HEK293T (cell line): ENCODE results near the gene L3MBTL4.

Experiments used
- CTCF ChIA-PET: fragments of 350-600 bp; formaldehyde crosslinking; extraction: SDS; loops from one replicate; lab custom pipeline; 2021; ENCODE audit warnings: antibody characterized with exemption, inconsistent platforms; lab: Yijun Ruan, JAX
- POLR2A ChIA-PET: fragments of 350-600 bp; formaldehyde crosslinking; extraction: SDS; loops from one replicate; lab custom pipeline; 2020; ENCODE audit warnings: antibody characterized with exemption, inconsistent platforms; lab: Yijun Ruan, JAX
- DNase-seq: peaks from one replicate; pipeline ENCODE4 v3.0.0; 2012; ENCODE audit warnings: mixed read lengths; ENCODE audit errors: extremely low spot score
- ARNT ChIP-seq: fragments of 450-650 bp; IDR thresholded peaks from 2 replicates; pipeline ENCODE4 v1.6.1; 2017; ENCODE audit warnings: mild to moderate bottlenecking
- BHLHE40 ChIP-seq: fragments of 450-650 bp; IDR thresholded peaks from 2 replicates; pipeline ENCODE4 v1.6.1; 2016; ENCODE audit warnings: mild to moderate bottlenecking, moderate library complexity, borderline replicate concordance
- CTBP1 ChIP-seq: fragments of 450-650 bp; IDR thresholded peaks from 2 replicates; pipeline ENCODE4 v1.6.1; 2016; ENCODE audit warnings: borderline replicate concordance
- ELF4 ChIP-seq: fragments of 450-650 bp; IDR thresholded peaks from 2 replicates; pipeline ENCODE4 v1.6.1; 2017; ENCODE audit warnings: antibody characterized with exemption
- FOXA1 ChIP-seq: fragments of 450-650 bp; IDR thresholded peaks from 2 replicates; pipeline ENCODE4 v1.6.1; 2016; ENCODE audit warnings: mild to moderate bottlenecking
- FOXK2 ChIP-seq: fragments of 450-650 bp; IDR thresholded peaks from 2 replicates; pipeline ENCODE4 v1.6.1; 2016; ENCODE audit warnings: mild to moderate bottlenecking
- FOXM1 ChIP-seq: fragments of 450-650 bp; IDR thresholded peaks from 2 replicates; pipeline ENCODE4 v1.6.1; 2017; ENCODE audit warnings: mild to moderate bottlenecking, borderline replicate concordance
- HDGF ChIP-seq: fragments of 450-650 bp; IDR thresholded peaks from 2 replicates; pipeline ENCODE4 v1.6.1; 2017; ENCODE audit warnings: antibody characterized with exemption, borderline replicate concordance
- L3MBTL2 ChIP-seq: fragments of 450-650 bp; conservative IDR thresholded peaks from 2 replicates; pipeline ENCODE4 v1.6.1; 2016; ENCODE audit warnings: mild to moderate bottlenecking
- LEF1 ChIP-seq: fragments of 450-650 bp; IDR thresholded peaks from 2 replicates; pipeline ENCODE4 v1.6.1; 2017; ENCODE audit warnings: mild to moderate bottlenecking, borderline replicate concordance
- NFRKB ChIP-seq: fragments of 450-650 bp; IDR thresholded peaks from 2 replicates; pipeline ENCODE4 v1.6.1; 2016; ENCODE audit warnings: mild to moderate bottlenecking, moderate library complexity
- SP1 ChIP-seq: fragments of 450-650 bp; IDR thresholded peaks from 2 replicates; pipeline ENCODE4 v1.6.1; 2017
- SUZ12 ChIP-seq: fragments of 450-650 bp; IDR thresholded peaks from 2 replicates; pipeline ENCODE4 v1.6.1; 2016; ENCODE audit warnings: mild to moderate bottlenecking
- TARDBP ChIP-seq: fragments of 450-650 bp; IDR thresholded peaks from 2 replicates; pipeline ENCODE4 v1.6.1; 2016
- ZNF384 ChIP-seq: fragments of 450-650 bp; IDR thresholded peaks from 2 replicates; pipeline ENCODE4 v1.6.1; 2016
- TF ChIP-seq, protein P1 (sequence below): fragments of 450-650 bp; IDR thresholded peaks from 2 replicates; pipeline ENCODE4 v1.6.1; 2016

The L3MBTL4 gene

DNA sequence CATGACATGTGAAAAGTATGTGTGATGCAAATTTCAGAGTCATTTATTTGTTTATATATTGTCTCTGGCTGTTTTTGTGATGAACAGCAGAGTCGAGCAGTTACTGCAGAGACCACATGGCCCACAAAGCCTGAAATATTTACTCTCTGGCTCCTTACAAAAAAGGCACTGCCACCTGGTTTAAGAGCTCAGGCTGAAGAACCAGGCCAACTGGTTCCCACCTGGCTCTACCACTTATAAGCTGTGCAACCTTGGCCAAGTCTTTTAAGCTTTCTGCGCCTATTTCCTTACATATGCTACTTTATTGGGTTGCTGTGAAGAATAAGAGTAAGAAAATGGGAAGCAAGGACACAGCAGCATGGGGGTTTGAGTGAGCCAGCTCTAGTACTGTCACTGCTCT is 207.6 kb downstream of the L3MBTL4 start:
- no peak for TF ChIP-seq ARNT
- no peak for TF ChIP-seq FOXK2
- TF ChIP-seq FOXM1: no peak
- TF ChIP-seq ZNF384: no peak
- TF ChIP-seq LEF1: no peak
- no peak for TF ChIP-seq TARDBP
- TF ChIP-seq SP1: no peak
- no peak for TF ChIP-seq HDGF
- TF ChIP-seq, protein P1, sequence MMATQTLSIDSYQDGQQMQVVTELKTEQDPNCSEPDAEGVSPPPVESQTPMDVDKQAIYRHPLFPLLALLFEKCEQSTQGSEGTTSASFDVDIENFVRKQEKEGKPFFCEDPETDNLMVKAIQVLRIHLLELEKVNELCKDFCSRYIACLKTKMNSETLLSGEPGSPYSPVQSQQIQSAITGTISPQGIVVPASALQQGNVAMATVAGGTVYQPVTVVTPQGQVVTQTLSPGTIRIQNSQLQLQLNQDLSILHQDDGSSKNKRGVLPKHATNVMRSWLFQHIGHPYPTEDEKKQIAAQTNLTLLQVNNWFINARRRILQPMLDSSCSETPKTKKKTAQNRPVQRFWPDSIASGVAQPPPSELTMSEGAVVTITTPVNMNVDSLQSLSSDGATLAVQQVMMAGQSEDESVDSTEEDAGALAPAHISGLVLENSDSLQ: no peak
- no peak for TF ChIP-seq NFRKB
- TF ChIP-seq BHLHE40: no peak
- no peak for TF ChIP-seq L3MBTL2
- no peak for TF ChIP-seq ELF4
- TF ChIP-seq SUZ12: no peak
- no peak for TF ChIP-seq FOXA1
- TF ChIP-seq CTBP1: no peak
- DNase-seq: no peak
- ChIA-PET POLR2A (no interaction called here), CTCF (no interaction called here)

DNA sequence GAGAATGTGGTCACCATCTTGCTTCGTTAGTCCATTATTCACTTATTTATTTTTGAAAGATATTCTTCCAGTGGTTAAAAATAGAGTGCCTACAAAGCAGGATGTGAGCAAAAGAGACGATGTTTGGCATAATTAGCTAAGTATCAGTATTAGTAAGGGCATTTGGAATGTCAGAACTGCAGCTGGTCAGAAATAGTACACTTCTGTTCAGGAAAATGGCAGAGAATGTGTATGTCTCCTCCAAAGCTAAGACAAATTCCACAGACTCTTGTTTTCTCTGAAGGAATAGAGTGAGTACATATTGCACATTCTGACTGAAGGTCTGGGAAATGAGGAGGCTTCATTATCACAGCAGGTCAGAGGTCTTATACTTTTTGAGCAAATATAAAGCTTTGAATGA is 209.0 kb downstream of the L3MBTL4 start:
- CTCF ChIA-PET: no interaction called here
- no peak for TF ChIP-seq TARDBP
- TF ChIP-seq, protein P1: no peak
- no peak for TF ChIP-seq FOXM1
- TF ChIP-seq L3MBTL2: no peak
- TF ChIP-seq CTBP1: no peak
- no peak for DNase-seq
- POLR2A ChIA-PET: no interaction called here

DNA sequence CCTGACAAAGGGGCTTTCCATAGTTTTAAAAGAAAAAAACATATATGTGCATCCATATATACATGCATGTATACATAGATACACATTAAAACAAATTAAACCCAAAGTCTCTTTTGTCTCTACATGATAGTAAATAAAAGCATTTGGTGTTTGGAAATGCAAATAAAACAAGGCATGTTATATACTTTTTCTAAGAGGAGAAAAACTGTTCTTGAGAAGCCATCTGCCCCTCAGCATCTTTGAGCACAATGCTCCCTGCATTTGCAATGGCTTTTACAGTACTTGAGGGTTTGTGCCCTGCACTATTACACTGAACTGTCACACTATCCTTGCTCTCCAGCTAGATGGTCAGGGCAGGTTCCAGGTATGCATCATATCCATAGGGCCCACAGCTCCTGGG is 210.2 kb downstream of the L3MBTL4 start:
- POLR2A ChIA-PET: no interaction called here
- CTCF ChIA-PET: no interaction called here
- no peak for DNase-seq
- TF ChIP-seq L3MBTL2 (no peak), LEF1 (no peak), NFRKB (no peak), FOXK2 (no peak), FOXM1 (no peak), ZNF384 (no peak), SP1 (no peak), CTBP1 (no peak), FOXA1 (no peak), ARNT (no peak)
- TF ChIP-seq, protein P1: no peak

DNA sequence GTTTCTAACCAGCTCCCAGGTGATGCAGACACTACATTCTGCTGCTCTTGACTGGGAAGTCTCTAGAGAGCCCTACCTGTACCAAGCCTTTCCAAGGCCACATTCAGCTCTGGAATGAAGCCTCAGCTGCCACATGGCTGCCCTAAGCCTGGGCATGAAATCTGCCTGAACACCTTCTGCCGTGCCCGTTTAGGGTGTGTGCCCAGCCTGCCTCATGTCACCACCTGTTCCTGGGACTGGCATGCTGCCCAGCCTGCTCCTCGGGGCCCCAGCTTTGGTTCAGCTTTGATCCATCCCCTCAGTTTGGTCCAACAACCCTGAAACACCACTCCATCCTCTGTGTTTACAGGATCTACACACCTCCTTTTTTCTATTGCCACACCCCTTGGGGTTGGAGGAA is 210.9 kb downstream of the L3MBTL4 start:
- CTCF ChIA-PET: no interaction called here
- no peak for DNase-seq
- POLR2A ChIA-PET: no interaction called here
- TF ChIP-seq SUZ12 (no peak), L3MBTL2 (no peak), CTBP1 (no peak), ELF4 (no peak), SP1 (no peak), ARNT (no peak), LEF1 (no peak), HDGF (no peak), FOXM1 (no peak), TARDBP (no peak), NFRKB (no peak), FOXA1 (no peak)
- TF ChIP-seq, protein P1: no peak

DNA sequence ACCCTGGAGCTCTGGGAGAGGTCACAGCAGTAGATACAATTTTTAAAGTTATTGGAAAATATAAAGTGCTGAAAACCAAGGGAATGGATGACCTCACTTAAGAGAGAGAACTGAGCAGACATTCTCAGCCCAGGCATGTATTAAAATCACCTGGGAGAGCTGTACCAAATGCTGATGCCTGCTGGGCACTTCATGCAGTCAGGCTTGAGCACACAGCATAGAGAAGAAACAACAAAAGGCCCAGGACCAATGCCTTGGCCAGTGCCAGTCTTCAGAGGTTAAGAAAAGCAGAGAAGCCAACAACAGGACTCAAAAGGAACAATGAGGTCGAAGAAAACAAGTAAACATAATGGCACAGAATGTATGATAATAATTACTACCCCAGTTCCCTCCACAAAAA is 211.8 kb downstream of the L3MBTL4 start:
- TF ChIP-seq SP1 (no peak), FOXA1 (no peak), ELF4 (no peak), TARDBP (no peak), LEF1 (no peak), HDGF (no peak), SUZ12 (no peak), CTBP1 (no peak), L3MBTL2 (no peak), ARNT (no peak), BHLHE40 (no peak), FOXM1 (no peak), ZNF384 (no peak), FOXK2 (no peak), NFRKB (no peak)
- TF ChIP-seq, protein P1: no peak
- no peak for DNase-seq
- POLR2A ChIA-PET: no interaction called here
- CTCF ChIA-PET: no interaction called here
